NB4 (cell line): Measurements from ENCODE around the gene TLCD3B.

Experiments used
- CTCF ChIP-seq: IDR thresholded peaks from one replicate; pipeline ENCODE4 v1.5.1; 2012; ENCODE audit warnings: low read depth, low read length
- MAX ChIP-seq: IDR thresholded peaks from 2 replicates; pipeline ENCODE4 v1.6.1; 2011; ENCODE audit warnings: low read depth, low read length
- MYC ChIP-seq: IDR thresholded peaks from 2 replicates; pipeline ENCODE4 v1.6.1; 2011; ENCODE audit warnings: low read depth, low read length
- POLR2A ChIP-seq: IDR thresholded peaks from 2 replicates; pipeline ENCODE4 v1.6.1; 2011; ENCODE audit warnings: mild to moderate bottlenecking; ENCODE audit not compliant: insufficient read length; ENCODE audit errors: extremely low read depth

- no peak for TF ChIP-seq CTCF
- no peak for TF ChIP-seq POLR2A
- no peak for TF ChIP-seq MAX
- TF ChIP-seq MYC: no peak
These were observed 47.7 kb upstream of the TLCD3B start for GRCh38 chr16:30078744-30079143.
